HG02642 (cell line): ENCODE data around the gene PALD1.
A peak's percentile ranks its signal among the peaks of the same experiment; 100 is the strongest.

ENCODE experiments used
- ATAC-seq: cut with Tn5 transposase; IDR thresholded peaks from one replicate; pipeline ENCODE4 v1.9.1; 2021; ENCODE audit warnings: mild to moderate bottlenecking; ENCODE audit not compliant: unreplicated experiment, poor library complexity

PALD1 gene

GRCh38 chr10:70584909-70585544 lies 106.5 kb downstream of the PALD1 start:
- ATAC-seq, result no peak

DNA sequence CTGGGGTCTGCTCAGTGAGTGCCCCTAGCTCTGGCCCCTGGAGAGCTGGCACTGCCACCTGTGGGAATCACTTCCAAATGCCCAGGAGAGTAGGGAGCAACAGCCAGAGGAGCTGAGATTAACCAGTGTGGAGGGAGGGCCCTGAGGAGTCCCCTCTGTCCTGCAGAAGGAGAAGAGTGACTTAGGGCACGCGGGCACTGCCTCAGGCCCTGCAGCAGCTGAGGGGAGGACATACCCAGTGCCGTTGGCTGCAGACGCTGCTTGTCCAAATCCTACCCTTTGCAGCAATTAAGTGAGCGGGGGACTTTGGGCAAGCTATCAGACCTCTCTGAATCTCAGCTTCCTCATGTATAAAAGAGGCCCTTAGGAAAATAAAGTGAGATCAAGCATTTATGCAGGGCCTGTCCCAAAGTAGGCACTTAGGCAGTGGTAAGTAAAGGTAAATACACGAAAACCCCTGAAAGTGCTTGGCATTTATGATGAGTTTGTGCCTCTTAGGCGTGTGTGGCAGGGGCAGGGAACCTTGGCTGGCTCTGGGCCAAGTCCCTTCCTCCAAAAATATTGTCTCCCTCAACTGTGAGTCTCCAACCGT lies 107.1 kb downstream of the PALD1 start:
- no peak for ATAC-seq

GRCh38 chr10:70586348-70586930 lies 107.9 kb downstream of the PALD1 start:
- no peak for ATAC-seq

- peak; percentile 57 for ATAC-seq
Measured at GRCh38 chr10:70587045-70587658, 108.6 kb downstream of the PALD1 start.

DNA sequence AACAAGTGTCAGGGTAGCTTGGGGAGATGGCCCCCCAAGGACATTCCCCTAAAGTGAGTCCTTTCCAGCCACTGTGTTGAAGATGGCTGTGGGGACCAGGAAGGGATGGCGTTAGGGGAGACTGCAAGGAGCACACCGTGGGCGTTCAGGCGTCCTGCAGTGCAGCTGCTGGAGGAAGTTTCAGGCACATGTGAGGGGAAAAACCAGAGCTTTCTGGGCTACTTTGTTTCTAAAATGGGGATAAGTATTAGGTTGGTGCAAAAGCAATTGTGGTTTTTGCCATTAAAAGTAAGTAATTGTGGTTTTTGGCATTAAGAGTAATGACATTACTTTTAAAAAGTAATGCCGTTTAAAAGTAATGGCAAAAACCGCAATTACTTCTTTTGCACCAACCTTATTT lies 109.7 kb downstream of the PALD1 start:
- ATAC-seq, result no peak

GRCh38 chr10:70588859-70589570 lies 110.4 kb downstream of the PALD1 start:
- ATAC-seq, result no peak

DNA sequence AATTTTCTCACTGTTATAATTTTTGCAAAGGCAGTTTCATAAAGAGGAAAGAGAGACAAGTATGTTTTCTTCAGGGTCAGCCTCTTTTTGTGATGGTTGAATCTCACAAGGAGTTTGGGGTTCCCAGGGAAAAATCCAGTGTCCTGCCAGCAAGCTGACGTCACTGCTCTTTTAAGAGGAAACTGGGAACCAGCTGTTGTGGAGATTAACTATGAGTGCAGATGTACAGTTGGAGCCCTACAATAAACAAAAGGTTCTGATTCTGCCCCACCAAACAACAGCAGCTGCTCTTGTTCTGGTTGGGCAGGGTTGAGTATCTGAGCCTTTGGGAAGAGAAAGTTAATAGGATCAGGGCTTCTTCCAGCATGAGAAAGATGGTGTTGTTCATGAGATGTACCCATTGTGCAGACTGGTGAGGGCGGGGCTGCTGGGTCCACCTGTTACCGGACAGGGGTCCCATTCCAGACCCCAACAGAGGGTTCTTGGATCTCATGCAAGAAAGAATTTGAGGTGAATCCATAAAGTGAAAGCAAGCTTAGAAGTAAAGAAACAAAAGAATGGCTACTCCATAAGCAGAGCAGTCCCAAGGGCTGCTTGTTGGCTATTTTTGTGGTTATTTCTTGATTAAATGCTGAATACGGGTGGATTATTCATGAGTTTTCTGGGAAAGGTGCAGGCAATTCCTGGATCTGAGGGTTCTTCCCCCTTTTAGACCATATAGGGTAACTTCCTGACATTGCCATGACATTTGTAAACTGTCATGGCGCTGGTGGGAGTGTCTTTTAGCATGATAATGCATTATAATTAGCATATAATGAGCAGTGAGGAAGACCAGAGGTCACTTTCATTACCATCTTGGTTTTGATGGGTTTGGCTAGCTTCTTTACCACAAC lies 111.4 kb downstream of the PALD1 start:
- no peak for ATAC-seq

- ATAC-seq, result no peak
Measured at GRCh38 chr10:70590655-70591416, 112.3 kb downstream of the PALD1 start.

DNA sequence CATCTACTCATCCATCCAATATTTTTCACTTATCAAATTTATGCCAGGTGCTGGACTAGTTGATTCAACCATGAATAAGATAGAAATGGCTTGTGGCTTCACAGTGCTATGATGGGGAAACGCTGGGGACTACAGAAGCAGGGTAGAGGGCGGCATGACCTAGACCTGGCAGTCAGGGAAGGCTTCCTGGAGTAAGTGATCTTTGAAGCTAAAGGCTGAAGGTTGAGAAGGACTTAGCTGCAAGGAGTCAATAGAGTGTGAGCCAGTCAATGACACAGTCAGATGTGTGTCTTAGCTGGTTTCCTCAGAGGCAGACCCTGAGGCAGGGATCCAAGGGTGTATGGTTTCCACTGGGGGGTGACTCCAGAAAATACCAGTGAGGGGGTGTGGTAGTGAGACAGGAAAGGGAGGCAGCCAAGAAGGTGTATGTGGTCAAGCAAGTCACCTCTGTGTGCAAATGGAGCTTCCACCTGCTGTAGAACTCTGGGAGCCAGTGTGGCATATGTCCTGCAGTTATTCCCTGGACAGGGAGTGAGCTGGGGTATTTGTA lies 113.7 kb downstream of the PALD1 start:
- no peak for ATAC-seq

DNA sequence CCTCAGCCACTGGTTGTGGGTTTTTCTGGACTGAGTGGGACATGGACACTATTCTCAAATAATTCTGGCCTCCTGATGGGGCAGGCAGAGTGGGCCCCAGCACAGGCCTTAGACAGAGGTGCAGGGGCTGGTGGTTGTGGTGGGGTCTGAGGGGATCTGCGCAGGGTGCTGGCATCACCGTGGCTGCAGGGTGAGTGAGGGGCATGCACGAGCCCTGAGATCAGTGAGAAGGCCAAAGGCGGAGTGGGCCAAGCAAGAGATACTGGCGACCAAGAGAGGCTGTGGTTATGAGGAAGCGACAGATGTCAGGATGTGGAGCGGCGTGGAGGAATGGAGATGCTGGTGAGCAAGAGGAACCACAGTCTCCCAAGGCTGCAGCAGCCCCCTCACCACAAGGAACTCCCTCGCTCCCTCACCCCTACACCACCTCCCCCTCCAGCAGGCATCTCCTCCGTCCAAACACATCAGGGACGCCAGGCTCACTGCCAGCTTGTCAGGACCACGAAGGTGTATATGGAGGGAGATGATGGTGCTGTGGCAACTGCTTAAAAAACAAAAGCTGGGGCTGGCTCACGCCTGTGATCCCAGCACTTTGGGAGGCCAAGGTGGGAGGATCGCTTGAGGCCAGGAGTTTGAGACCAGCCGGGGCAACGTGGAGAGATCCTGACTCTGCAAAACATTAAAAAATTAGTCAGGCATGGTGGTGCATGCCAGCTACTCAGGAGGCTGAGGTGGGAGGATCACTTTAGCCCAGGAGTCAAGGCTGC lies 114.4 kb downstream of the PALD1 start:
- ATAC-seq, result no peak

- no peak for ATAC-seq
Measured at GRCh38 chr10:70593513-70593890, 114.9 kb downstream of the PALD1 start.

GRCh38 chr10:70594161-70594560 lies 115.6 kb downstream of the PALD1 start:
- no peak for ATAC-seq

- no peak for ATAC-seq
Measured at GRCh38 chr10:70595566-70596016, 117.0 kb downstream of the PALD1 start.

- no peak for ATAC-seq
Measured at GRCh38 chr10:70596110-70596798, 117.7 kb downstream of the PALD1 start.

GRCh38 chr10:70596860-70597809 lies 118.6 kb downstream of the PALD1 start:
- no peak for ATAC-seq
